ENCODE results near the gene PITPNC1. TPM values are rescaled to one million over a fixed set of nuclear protein-coding genes. Genes with fewer than 3 reads are reported as not detected.

PITPNC1 gene
- polyA plus RNA-seq, 1 of the 3 experiments (the other 2 are of a cell fraction): 18.4 TPM

GRCh38 chr17:67435786-67436185 is 58.7 kb downstream of the PITPNC1 start (continued):
- TF ChIP-seq FOSL2 (IDR thresholded peaks at IDR 0.05; ENCODE audit: borderline replicate concordance, low read depth) (no peak), EZH2phosphoT487 (IDR thresholded peaks at IDR 0.05; ENCODE audit: borderline replicate concordance, low read depth) (no peak)

- Histone ChIP-seq H2AFZ (ENCODE audit: low read depth) (no peak overlapping the region), H3K9me3 (no peaks in the 10 kb centered on the region), H3K27me3 (ENCODE audit: insufficient read depth) (no peaks in the 10 kb centered on the region), H3K79me2 (ENCODE audit: insufficient read depth) (peaks cover 34% of the 10 kb centered on the region; the same call in 1 of the 2 replicates), H4K20me1 (ENCODE audit: insufficient read depth) (no peaks in the 10 kb centered on the region), H3K9ac (no peak overlapping the region), H3K27ac (ENCODE audit: low read depth in 2 of 2, low read length in 1 of 2) (peak overlapping the region in 1 of 2 experiments; percentile 3; a peak in 1 of 4 replicates), H3F3A (replicated peaks; ENCODE audit: insufficient read depth) (peaks cover 21% of the 10 kb centered on the region), H3K4me2 (no peak overlapping the region), H3K4me1 (ENCODE audit: control insufficient read depth in 1 of 2, insufficient read depth in 2 of 2, low read depth in 1 of 2, low read length in 1 of 2) (peaks cover 22 to 34% of the 10 kb centered on the region in 2 experiments; a peak in 3 of 4 replicates), H3K36me3 (replicated peaks in 1 of 2; ENCODE audit: control insufficient read depth in 1 of 2, insufficient read depth in 2 of 2, low read length in 1 of 2) (no peaks in the 10 kb centered on the region), H3K4me3 (ENCODE audit: low read depth in 2 of 2, low read length in 1 of 2) (no peak overlapping the region), H3K9me2 (no peaks in the 10 kb centered on the region)
- 85% methylated on average over 10 of the region's 10 CpGs for WGBS (ENCODE audit: low lambda C conversion rate)
- peak; percentile 40 for TF ChIP-seq GATA2 (CRISPR knock-in tag; IDR thresholded peaks at IDR 0.05)
- TF ChIP-seq EZH2phosphoT487 (IDR thresholded peaks at IDR 0.05; ENCODE audit: borderline replicate concordance, low read depth): no peak
- CTCF ChIA-PET: interaction anchor here (1.0 to 1.4 kb wide), 4 partner anchors 26 to 259 kb away, joined by 3 to 5 read pairs (median 4); no protein-coding TSS in a partner anchor
- no peak for DNase-seq
- POLR2A ChIA-PET: no interaction called here
Measured at GRCh38 chr17:67436233-67436632, 59.2 kb downstream of the PITPNC1 start.

DNA sequence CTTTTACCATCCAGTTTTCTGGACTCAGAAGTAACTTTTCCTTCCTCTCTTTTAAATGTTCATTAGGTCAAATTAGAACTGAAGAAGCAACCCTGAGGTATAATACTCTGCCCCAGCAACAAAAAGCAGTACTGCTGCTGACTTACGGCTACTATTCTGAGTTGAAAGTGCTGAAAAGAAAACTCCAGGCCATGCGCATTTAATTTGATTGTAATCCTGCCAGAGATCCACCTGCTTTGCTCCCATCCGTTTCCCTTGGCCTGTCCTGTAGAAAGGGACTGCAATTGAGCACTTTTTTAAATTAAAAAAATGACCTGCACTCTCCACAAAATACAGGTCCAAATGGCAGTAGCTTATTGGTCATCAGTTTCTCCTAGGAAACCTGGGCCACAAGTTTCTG is 61.6 kb downstream of the PITPNC1 start:
- H3K4me2 ChIP-seq: no peak overlapping the region
- peak; percentile 72 for DNase-seq
- H3K9me3 ChIP-seq: no peaks in the 10 kb centered on the region
- H3F3A ChIP-seq (replicated peaks; ENCODE audit: insufficient read depth): peaks cover 17% of the 10 kb centered on the region
- H4K20me1 ChIP-seq (ENCODE audit: insufficient read depth): no peaks in the 10 kb centered on the region
- TF ChIP-seq EZH2phosphoT487 (IDR thresholded peaks at IDR 0.05; ENCODE audit: borderline replicate concordance, low read depth): no peak
- no peak for TF ChIP-seq TCF12 (IDR thresholded peaks at IDR 0.05)
- peak; percentile 88 for TF ChIP-seq RCOR1 (IDR thresholded peaks at IDR 0.05; ENCODE audit: low read length)
- TF ChIP-seq MXI1 (IDR thresholded peaks at IDR 0.05; ENCODE audit: low read depth, low read length): peak; percentile 86
- peak in 1 of 2 experiments; percentile 85; a peak in 2 of 4 replicates for TF ChIP-seq EP300 (IDR thresholded peaks at IDR 0.05; ENCODE audit: borderline replicate concordance in 1 of 2, low read depth in 1 of 2, low read length in 1 of 2)
- peak; percentile 15; the same call in 1 of the 2 replicates for TF ChIP-seq RAD21 (IDR thresholded peaks at IDR 0.05; ENCODE audit: low read length)
- TF ChIP-seq CHD2 (IDR thresholded peaks at IDR 0.05; ENCODE audit: low read length, partially characterized antibody): peak; percentile 58
- peak; percentile 41 for TF ChIP-seq GATA2 (CRISPR knock-in tag; IDR thresholded peaks at IDR 0.05)
- peak; percentile 57; the same call in 1 of the 2 replicates for TF ChIP-seq RFX5 (IDR thresholded peaks at IDR 0.05; ENCODE audit: low read length)
- no peak for TF ChIP-seq FOXM1 (IDR thresholded peaks at IDR 0.05; ENCODE audit: low read depth)
- H3K4me3 ChIP-seq (ENCODE audit: low read depth in 2 of 2, low read length in 1 of 2): no peak overlapping the region
- 80% methylated on average over 3 of the region's 3 CpGs for WGBS (ENCODE audit: low lambda C conversion rate)
- H2AFZ ChIP-seq (ENCODE audit: low read depth): no peak overlapping the region
- H3K4me1 ChIP-seq (ENCODE audit: control insufficient read depth in 1 of 2, insufficient read depth in 2 of 2, low read depth in 1 of 2, low read length in 1 of 2): peaks cover 24 to 47% of the 10 kb centered on the region in 2 experiments
- peaks cover 29% of the 10 kb centered on the region; the same call in 1 of the 2 replicates for H3K79me2 ChIP-seq (ENCODE audit: insufficient read depth)
- POLR2A ChIA-PET: interaction anchor here (1.5 kb wide), 1 partner anchor 53 kb away, joined by 3 read pairs; no protein-coding TSS in a partner anchor
- H3K9ac ChIP-seq: no peak overlapping the region
- H3K27me3 ChIP-seq (ENCODE audit: insufficient read depth): no peaks in the 10 kb centered on the region
- no peaks in the 10 kb centered on the region for H3K9me2 ChIP-seq
- H3K36me3 ChIP-seq (replicated peaks in 1 of 2; ENCODE audit: control insufficient read depth in 1 of 2, insufficient read depth in 2 of 2, low read length in 1 of 2): no peaks in the 10 kb centered on the region
- peak overlapping the region in 1 of 2 experiments; percentile 80; a peak in 2 of 4 replicates for H3K27ac ChIP-seq (ENCODE audit: low read depth in 2 of 2, low read length in 1 of 2)
- CTCF ChIA-PET: interaction anchor here (0.6 to 2.7 kb wide), 8 partner anchors 12 to 165 kb away, joined by 3 to 12 read pairs (median 4); no protein-coding TSS in a partner anchor
